Esophagus muscularis mucosa (tissue), 4 donors: ENCODE data around the gene ATF6.

Source experiments
- EP300 ChIP-seq: sonication (generic); formaldehyde crosslinking; IDR thresholded peaks from one replicate; pipeline ENCODE4 v1.6.1; 2017; ENCODE audit warnings: antibody characterized with exemption
- POLR2A ChIP-seq: fragments of 450-650 bp; IDR thresholded peaks from one replicate; pipeline ENCODE4 v1.6.1; 2017; ENCODE audit warnings: antibody characterized with exemption, moderate library complexity, mild to moderate bottlenecking, low read depth
- POLR2AphosphoS5 ChIP-seq, 2 donors: sonication (generic); formaldehyde crosslinking; IDR thresholded peaks; one replicate each; pipeline ENCODE4 v1.6.1; 2017; ENCODE audit warnings: antibody characterized with exemption in 2 of 2
- TF ChIP-seq, protein P1 (sequence below), 3 experiments: fragments of 200-600 bp in 2 of 3; fragments of 450-650 bp in 1 of 3; sonication (generic) in 2 of 3; IDR thresholded peaks; one replicate each; pipeline ENCODE4 v1.5.1; 2017 to 2019; ENCODE audit warnings: antibody characterized with exemption in 3 of 3, mild to moderate bottlenecking in 2 of 3, moderate library complexity in 1 of 3

DNA sequence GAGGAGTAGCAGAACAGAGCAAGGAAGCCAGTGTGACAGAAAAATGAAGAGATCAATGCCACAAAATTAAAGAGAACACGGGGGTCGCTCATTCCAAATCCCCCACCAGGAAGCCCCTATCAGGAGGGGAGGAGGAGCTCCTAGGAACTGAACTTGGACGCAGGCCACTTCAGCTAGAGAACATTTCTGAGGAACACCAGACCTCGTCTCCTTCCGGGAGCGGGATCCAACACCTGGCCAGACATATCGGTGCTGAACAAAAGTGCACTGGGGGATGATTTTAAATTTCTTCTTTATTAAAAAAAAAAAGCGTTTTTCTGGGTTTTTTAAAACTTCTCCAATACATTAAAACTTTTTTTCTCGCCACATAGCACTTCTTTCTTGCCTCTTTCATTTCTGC lies 216.8 kb downstream of the ATF6 start:
- TF ChIP-seq, protein P1, sequence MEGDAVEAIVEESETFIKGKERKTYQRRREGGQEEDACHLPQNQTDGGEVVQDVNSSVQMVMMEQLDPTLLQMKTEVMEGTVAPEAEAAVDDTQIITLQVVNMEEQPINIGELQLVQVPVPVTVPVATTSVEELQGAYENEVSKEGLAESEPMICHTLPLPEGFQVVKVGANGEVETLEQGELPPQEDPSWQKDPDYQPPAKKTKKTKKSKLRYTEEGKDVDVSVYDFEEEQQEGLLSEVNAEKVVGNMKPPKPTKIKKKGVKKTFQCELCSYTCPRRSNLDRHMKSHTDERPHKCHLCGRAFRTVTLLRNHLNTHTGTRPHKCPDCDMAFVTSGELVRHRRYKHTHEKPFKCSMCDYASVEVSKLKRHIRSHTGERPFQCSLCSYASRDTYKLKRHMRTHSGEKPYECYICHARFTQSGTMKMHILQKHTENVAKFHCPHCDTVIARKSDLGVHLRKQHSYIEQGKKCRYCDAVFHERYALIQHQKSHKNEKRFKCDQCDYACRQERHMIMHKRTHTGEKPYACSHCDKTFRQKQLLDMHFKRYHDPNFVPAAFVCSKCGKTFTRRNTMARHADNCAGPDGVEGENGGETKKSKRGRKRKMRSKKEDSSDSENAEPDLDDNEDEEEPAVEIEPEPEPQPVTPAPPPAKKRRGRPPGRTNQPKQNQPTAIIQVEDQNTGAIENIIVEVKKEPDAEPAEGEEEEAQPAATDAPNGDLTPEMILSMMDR (IDR thresholded peaks at IDR 0.05): no peak
- TF ChIP-seq EP300 (no peak), POLR2AphosphoS5 (IDR thresholded peaks at IDR 0.05) (no peak), POLR2A (no peak)
